ENCODE results near the gene GAS2L2. TPM values are rescaled to one million over a fixed set of nuclear protein-coding genes. Genes with fewer than 3 reads are reported as not detected.

Gene GAS2L2
- total RNA-seq, 1 experiment from 2014 or later = not detected

DNA sequence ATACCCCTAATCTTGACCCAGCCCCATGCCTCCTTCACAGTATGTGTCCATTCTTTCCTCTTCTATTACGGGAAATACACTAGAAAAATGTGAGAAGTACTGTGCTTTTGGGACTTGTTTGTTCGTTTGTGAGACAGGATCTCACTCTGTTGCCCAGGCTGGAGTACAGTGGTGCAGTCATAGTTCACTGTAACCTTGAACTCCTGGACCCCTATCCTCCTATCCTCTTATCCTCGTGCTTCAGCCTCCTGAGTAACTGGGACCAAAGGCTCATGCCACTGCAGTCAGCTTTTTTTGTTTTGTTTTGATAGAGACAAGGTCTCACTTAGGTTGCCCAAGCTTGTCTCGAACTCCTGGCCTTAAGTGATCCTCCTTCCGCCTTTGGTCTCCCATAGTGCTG lies 51.5 kb downstream of the GAS2L2 start:
- no peak for DNase-seq
- Mint-ChIP-seq H3K4me1 (ENCODE audit: low read depth, unreplicated experiment) (no peaks in the 10 kb centered on the region), H3K36me3 (ENCODE audit: insufficient read depth, unreplicated experiment) (peaks cover 17% of the 10 kb centered on the region), H3K4me3 (ENCODE audit: low read depth, unreplicated experiment) (no peak overlapping the region), H3K9me3 (ENCODE audit: low read depth, unreplicated experiment) (no peaks in the 10 kb centered on the region), H3K27me3 (ENCODE audit: unreplicated experiment) (no peaks in the 10 kb centered on the region), H3K27ac (ENCODE audit: unreplicated experiment) (no peak overlapping the region)
- intact Hi-C loops (cut with micrococcal nuclease; ENCODE audit: unreplicated experiment) = no loop called here
- no TSS peak for BruUV-seq (replicated peaks)
- TF ChIP-seq, protein P1, sequence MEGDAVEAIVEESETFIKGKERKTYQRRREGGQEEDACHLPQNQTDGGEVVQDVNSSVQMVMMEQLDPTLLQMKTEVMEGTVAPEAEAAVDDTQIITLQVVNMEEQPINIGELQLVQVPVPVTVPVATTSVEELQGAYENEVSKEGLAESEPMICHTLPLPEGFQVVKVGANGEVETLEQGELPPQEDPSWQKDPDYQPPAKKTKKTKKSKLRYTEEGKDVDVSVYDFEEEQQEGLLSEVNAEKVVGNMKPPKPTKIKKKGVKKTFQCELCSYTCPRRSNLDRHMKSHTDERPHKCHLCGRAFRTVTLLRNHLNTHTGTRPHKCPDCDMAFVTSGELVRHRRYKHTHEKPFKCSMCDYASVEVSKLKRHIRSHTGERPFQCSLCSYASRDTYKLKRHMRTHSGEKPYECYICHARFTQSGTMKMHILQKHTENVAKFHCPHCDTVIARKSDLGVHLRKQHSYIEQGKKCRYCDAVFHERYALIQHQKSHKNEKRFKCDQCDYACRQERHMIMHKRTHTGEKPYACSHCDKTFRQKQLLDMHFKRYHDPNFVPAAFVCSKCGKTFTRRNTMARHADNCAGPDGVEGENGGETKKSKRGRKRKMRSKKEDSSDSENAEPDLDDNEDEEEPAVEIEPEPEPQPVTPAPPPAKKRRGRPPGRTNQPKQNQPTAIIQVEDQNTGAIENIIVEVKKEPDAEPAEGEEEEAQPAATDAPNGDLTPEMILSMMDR (IDR thresholded peaks at IDR 0.05; ENCODE audit: unreplicated experiment) = no peak
- CTCF ChIA-PET = interaction anchor here (0.6 kb wide), 1 partner anchor 50 kb away, joined by 3 read pairs; no protein-coding TSS in a partner anchor

DNA sequence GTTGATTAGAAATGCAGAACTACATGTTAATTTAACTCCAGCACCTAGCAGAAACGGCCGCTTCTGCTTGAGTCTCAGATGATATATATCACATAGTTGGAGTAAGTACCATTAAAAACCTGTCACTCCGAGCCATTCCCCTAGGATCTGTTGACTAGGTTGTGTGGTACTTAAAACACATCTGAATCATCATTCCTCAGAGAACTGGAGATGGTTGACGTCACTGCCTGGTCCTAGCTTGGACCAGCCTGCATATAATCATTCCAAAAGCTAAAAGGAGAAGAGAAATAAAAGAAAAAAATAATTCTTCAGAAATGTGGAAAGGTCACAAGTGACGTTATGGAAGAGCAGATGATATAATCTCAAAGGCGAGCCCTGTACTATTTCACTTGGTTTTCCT lies 52.9 kb downstream of the GAS2L2 start:
- DNase-seq = no peak
- CTCF ChIA-PET = no interaction called here
- H3K27ac Mint-ChIP-seq (ENCODE audit: unreplicated experiment) = no peak overlapping the region
- BruUV-seq (replicated peaks) = no TSS peak
- no peak overlapping the region for H3K4me3 Mint-ChIP-seq (ENCODE audit: low read depth, unreplicated experiment)
- no peaks in the 10 kb centered on the region for H3K27me3 Mint-ChIP-seq (ENCODE audit: unreplicated experiment)
- peaks cover 24% of the 10 kb centered on the region for H3K36me3 Mint-ChIP-seq (ENCODE audit: insufficient read depth, unreplicated experiment)
- H3K4me1 Mint-ChIP-seq (ENCODE audit: low read depth, unreplicated experiment) = no peaks in the 10 kb centered on the region
- TF ChIP-seq, protein P1 (IDR thresholded peaks at IDR 0.05; ENCODE audit: unreplicated experiment) = no peak
- no peaks in the 10 kb centered on the region for H3K9me3 Mint-ChIP-seq (ENCODE audit: low read depth, unreplicated experiment)
- intact Hi-C loops (cut with micrococcal nuclease; ENCODE audit: unreplicated experiment) = no loop called here

DNA sequence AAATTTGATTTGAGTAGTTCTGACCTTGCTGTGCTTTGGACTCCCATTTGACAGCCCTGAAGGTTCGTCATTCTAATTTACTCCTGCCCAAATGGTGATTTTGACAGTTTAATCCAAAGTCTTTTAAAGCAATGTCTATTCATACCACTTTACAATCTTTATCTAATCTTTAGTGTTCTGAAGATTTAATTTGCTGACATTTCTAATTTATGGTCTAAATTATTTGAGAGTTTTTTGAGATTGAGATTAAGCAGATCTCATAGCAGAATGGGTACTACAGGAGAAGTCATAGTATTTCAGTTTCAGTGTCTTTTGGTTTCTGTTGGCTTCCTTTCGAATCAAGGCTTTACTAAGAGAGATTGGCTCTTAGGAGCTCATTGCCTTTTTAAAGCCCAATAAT lies 54.2 kb downstream of the GAS2L2 start:
- Mint-ChIP-seq H3K27me3 (ENCODE audit: unreplicated experiment) (no peaks in the 10 kb centered on the region), H3K4me3 (ENCODE audit: low read depth, unreplicated experiment) (no peak overlapping the region), H3K9me3 (ENCODE audit: low read depth, unreplicated experiment) (no peaks in the 10 kb centered on the region), H3K27ac (ENCODE audit: unreplicated experiment) (no peak overlapping the region), H3K36me3 (ENCODE audit: insufficient read depth, unreplicated experiment) (peaks cover 27% of the 10 kb centered on the region), H3K4me1 (ENCODE audit: low read depth, unreplicated experiment) (no peaks in the 10 kb centered on the region)
- TF ChIP-seq, protein P1 (IDR thresholded peaks at IDR 0.05; ENCODE audit: unreplicated experiment) = no peak
- no TSS peak for BruUV-seq (replicated peaks)
- CTCF ChIA-PET = no interaction called here
- DNase-seq = no peak
- intact Hi-C loops (cut with micrococcal nuclease; ENCODE audit: unreplicated experiment) = no loop called here

DNA sequence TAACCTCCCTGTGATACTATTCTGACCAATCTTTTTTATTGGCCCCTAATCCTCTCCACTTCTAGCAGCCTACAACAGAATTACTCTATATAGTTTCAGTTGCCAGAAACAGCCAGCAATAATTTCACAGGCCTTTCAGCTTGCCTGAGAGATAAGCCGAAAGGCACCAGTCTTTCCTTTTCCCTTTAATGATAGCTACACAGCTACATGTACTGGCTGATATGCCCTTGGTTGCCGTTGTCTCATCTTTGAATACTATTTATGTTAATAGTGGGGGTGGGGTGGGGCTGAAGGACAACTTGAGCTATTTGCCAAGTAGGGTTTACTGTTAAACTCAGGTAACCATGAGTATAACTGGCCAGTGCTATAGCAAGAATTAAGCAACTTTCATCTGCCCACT lies 57.4 kb downstream of the GAS2L2 start:
- Mint-ChIP-seq H3K27me3 (ENCODE audit: unreplicated experiment) (no peaks in the 10 kb centered on the region), H3K27ac (ENCODE audit: unreplicated experiment) (no peak overlapping the region), H3K9me3 (ENCODE audit: low read depth, unreplicated experiment) (no peaks in the 10 kb centered on the region), H3K4me3 (ENCODE audit: low read depth, unreplicated experiment) (no peak overlapping the region), H3K36me3 (ENCODE audit: insufficient read depth, unreplicated experiment) (peaks cover 30% of the 10 kb centered on the region), H3K4me1 (ENCODE audit: low read depth, unreplicated experiment) (no peaks in the 10 kb centered on the region)
- CTCF ChIA-PET = interaction anchor here (1.0 kb wide), 1 partner anchor 8 kb away, joined by 4 read pairs; no protein-coding TSS in a partner anchor
- no peak for DNase-seq
- intact Hi-C loops (cut with micrococcal nuclease; ENCODE audit: unreplicated experiment) = no loop called here
- no TSS peak for BruUV-seq (replicated peaks)
- TF ChIP-seq, protein P1 (IDR thresholded peaks at IDR 0.05; ENCODE audit: unreplicated experiment) = no peak
